ENCODE results near the gene TBX4.
"Not testable (repeated sequence)": the region's sequence is repeated elsewhere in the genome, so short reads cannot be mapped to it uniquely, and the experiment has no call there.

Gene TBX4

DNA sequence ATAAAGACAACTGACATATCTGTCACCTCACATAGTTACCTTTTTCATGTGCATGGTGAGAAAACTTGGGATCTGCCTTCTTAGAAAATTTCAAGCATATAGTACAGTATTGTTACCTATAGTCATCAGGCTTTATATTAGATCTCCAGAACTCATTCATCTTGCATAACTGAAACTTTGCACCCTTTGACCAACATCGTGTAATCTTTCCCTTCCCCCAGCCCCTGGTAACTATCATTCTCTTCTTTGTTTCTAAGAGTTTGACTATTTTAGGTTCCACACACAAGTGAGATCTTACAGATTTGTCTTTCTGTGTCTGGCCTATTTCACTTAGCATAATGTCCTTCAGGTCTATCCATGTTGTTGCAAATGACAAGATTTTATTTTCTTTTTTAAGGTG lies 22.9 kb upstream of the TBX4 start:
- no peak for DNase-seq (ENCODE audit: low read depth)

DNA sequence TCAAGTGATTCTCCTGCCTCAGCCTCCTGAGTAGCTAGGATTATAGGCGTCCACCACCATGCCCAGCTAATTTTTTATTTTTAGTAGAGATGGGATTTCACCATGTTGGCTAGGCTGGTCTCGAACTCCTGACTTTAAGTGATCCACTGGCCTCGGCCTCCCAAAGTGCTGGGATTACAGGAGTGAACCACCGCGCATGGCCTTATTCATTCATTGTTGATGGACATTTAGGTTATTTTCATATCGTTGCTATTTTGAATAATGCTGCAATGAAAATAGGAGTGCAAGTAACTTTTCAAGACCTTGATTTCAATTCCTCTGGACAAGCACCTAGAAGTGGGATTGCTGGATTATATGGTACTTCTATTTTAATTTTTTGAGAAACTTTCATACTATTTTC lies 22.4 kb upstream of the TBX4 start:
- not testable (repeated sequence) for DNase-seq (ENCODE audit: low read depth)

DNA sequence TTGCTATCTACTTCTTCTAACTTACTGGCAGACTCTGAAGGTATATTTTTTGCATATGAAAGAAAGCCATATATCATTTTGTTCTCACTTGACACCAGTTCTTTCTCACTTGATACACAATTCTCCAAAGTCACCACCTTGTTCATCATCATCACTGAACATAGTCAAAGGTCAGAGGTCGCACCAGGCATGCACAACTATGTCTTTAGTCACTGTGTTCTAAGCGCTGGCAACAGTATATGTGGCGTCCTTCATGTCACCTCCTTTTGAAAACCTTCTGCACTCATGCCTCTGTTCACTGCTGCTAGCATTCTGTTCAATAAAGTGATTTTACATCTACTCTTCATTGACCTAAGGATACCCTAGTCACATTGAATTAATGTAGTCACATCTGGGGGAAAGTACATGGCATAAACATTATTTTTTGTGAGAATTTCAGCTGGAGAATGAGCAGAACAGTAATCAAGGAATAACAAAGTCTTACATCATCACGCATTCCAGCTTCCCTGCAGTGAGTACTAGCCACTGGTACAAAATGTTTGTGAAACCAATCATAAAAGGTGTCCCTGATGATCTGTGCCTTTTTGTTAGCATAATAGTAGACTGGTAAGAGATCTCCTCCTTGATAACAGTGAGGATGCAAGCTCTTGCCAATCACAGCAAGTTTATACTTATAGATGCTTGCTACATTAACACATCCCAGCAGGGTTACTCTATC lies 20.5 kb upstream of the TBX4 start:
- DNase-seq (ENCODE audit: low read depth), result no peak

DNA sequence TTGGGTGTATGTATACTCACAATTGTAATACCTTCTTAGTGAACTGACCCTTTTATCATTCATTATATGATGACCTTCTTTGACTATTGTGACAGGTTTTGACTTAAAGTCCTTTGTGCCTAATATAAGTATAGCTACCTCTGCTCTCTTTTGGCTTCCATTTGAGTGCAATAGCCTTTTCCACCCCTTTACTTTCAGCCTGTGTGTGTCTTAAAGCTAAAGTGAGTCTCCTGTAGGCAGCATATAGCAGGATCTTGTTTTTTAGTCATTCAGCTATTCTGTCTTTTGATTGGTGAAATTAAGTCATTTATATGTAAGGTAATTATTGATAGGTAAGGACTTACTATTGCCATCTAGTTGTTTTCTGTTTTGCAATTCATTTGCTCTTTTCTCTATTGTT lies 15.9 kb upstream of the TBX4 start:
- DNase-seq (ENCODE audit: low read depth), result no peak

- DNase-seq (ENCODE audit: low read depth), result no peak
Measured at GRCh38 chr17:61436995-61437704, 15.1 kb upstream of the TBX4 start.

GRCh38 chr17:61440697-61441096 lies 11.5 kb upstream of the TBX4 start:
- DNase-seq (ENCODE audit: low read depth), result no peak

DNA sequence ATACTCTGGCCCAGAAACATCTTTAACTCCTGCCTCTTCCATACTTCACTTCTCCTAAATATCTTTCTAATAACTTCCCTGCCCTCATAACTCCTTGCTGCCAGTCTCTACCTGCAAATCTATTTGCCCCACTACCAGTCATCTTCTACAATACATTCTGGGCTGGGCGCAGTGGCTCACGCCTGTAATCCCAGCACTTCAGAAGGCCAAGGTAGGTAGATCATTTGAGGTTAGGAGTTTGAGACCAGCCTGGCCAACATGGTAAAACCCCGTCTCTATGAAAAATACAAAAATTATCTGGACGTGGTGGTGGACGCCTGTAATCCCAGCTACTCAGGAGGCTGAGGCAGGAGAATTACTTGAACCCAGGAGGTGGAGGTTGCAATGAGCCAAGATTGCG lies 10.7 kb upstream of the TBX4 start:
- not testable (repeated sequence) for DNase-seq (ENCODE audit: low read depth)

- no peak for DNase-seq (ENCODE audit: low read depth)
Measured at GRCh38 chr17:61442136-61442775, 10.0 kb upstream of the TBX4 start.

- DNase-seq (ENCODE audit: low read depth), result no peak
Measured at GRCh38 chr17:61442878-61443474, 9.2 kb upstream of the TBX4 start.

DNA sequence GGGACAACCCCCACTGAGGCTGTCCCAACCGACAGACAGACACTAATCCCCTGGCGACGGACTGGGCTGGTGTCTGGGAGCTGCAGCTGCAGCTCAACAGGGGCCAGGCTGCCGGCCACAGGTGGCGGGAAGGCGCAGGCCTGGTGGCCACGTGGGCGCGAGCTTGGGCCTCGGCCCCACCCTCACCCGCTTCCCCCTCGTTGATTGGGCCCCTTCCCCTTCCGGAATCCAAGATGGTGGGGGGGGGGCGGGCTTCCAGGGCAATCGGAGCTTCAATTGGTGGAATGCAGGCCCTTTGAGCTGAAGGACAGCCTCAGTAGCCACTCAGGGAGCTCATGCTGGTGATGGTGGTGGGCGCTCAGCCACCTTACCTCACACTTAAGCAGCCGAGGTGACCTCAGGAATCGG lies 8.7 kb upstream of the TBX4 start:
- no peak for DNase-seq (ENCODE audit: low read depth)

- no peak for DNase-seq (ENCODE audit: low read depth)
Measured at GRCh38 chr17:61444075-61444474, 8.1 kb upstream of the TBX4 start.

GRCh38 chr17:61444831-61445230 lies 7.4 kb upstream of the TBX4 start:
- no peak for DNase-seq (ENCODE audit: low read depth)

GRCh38 chr17:61447358-61447757 lies 4.9 kb upstream of the TBX4 start:
- DNase-seq (ENCODE audit: low read depth), result no peak

- no peak for DNase-seq (ENCODE audit: low read depth)
Measured at GRCh38 chr17:61448042-61448441, 4.2 kb upstream of the TBX4 start.

DNA sequence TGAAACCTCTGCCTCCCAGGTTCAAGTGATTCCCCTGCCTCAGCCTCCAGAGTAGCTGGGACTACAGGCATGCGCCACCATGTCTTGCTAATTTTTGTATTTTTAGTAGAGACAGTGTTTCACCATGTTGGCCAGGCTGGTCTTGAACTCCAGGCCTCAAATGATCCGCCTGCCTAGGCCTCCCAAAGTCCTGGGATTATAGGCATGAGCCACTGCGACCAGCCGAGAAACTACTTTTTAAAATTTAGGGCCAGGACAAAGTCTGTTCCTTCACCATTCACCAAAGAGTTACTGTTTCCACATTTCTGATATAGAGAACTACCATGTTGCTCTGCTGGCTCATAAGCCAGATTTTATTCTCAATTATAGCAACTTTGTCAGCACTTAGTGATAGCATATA lies 3.1 kb upstream of the TBX4 start:
- DNase-seq (ENCODE audit: low read depth), result not testable (repeated sequence)

GRCh38 chr17:61449707-61450640 lies 2.2 kb upstream of the TBX4 start:
- no peak for DNase-seq (ENCODE audit: low read depth)

- DNase-seq (ENCODE audit: low read depth), result no peak
Measured at GRCh38 chr17:61450641-61451537, 1.3 kb upstream of the TBX4 start.

GRCh38 chr17:61451538-61452300 lies 503 bp upstream of the TBX4 start:
- no peak for DNase-seq (ENCODE audit: low read depth)

DNA sequence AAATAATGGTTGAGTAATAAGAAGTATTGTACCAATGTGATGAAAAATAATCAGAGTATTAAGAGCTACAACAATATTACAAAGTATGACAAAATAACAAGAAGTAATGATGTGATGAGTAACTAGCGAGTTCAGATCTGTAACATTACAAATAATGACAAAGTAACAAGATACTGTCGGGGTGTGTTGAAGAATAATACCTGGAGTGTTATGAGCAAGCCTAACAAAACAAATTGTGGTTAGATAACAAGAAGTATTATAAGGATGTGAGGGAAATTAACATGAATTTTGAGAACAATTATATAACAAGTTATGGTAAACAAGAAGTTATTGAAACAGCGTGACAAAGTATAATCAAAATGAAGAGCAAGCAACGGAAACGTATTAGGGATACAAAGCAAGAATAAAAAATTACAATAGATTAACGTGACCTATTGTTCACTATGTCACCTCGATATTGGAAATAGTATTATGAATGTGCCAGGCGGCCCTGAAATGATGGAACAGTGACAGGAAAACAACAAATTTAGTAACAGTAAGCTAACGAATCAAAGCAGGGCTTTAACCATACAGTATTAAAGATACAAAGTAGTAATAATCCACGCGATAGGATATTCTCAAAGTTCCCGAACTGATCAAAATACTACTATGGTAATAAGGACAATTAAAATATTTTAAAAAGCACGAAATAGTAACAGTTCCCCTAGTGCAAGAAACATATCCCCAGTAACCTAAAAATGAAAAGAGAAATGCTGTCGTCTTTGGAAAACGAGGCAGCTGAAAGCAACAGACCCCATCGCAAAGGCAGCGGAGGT lies 1.6 kb downstream of the TBX4 start:
- no peak for DNase-seq (ENCODE audit: low read depth)

All from stimulated activated CD8-positive, alpha-beta memory T cell treated with anti-CD3 and anti-CD28 coated beads, Interleukin-4, amount 100 ng/mL, for 24 hours (primary cell).